ENCODE data around the gene TTC24. TPM values are rescaled to one million over a fixed set of nuclear protein-coding genes. Genes with fewer than 3 reads are reported as not detected.

TTC24 gene
- total RNA-seq, 4 donors from 2014 or later: 0.27 to 0.67 TPM; not detected in 2

DNA sequence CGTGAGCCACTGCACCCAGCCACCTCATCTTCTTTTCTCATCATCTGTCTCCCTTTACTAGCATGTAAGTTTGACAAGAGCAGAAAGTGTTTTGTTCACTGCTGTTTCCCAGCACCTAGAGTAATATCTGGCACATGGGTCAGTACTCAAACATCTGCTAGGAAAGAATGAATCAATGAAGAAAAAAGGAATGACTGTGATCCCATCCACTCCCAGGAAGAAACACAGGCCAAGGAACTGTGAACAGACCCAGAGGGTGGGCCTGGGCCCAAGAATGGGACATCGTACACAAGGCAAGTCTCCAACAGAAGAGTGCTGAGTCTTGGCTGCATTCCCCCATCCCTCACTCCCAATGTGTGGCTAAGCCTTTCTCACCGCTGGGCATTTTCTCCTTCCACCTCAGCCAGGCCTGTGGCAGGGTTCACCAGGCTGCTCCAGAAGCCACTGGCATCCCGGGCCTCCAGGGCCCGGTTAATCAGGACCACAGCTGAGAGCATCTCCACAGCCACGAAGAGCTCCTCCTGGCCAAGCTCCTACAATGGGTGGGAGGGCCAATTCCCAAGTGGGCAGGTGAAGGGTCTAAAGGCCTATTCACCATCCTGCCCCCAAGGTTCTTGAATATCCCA lies 25.6 kb upstream of the TTC24 start:
- no peak overlapping the region for H3K27ac ChIP-seq
- intact Hi-C loops (cut with DNase I): no loop called here
- no peaks in the 10 kb centered on the region for H3K27me3 ChIP-seq
- H3K36me3 ChIP-seq: no peaks in the 10 kb centered on the region
- DNase-seq: no peak
- H3K9me3 ChIP-seq: no peaks in the 10 kb centered on the region
- no peak overlapping the region for H3K4me3 ChIP-seq (replicated peaks in 1 of 3)
- no peaks in the 10 kb centered on the region for H3K4me1 ChIP-seq
- 91 to 96% methylated on average over 6 of the region's 6 CpGs for WGBS, 2 donors
- TF ChIP-seq POLR2A (IDR thresholded peaks at IDR 0.05): no peak
- TF ChIP-seq, protein P1, sequence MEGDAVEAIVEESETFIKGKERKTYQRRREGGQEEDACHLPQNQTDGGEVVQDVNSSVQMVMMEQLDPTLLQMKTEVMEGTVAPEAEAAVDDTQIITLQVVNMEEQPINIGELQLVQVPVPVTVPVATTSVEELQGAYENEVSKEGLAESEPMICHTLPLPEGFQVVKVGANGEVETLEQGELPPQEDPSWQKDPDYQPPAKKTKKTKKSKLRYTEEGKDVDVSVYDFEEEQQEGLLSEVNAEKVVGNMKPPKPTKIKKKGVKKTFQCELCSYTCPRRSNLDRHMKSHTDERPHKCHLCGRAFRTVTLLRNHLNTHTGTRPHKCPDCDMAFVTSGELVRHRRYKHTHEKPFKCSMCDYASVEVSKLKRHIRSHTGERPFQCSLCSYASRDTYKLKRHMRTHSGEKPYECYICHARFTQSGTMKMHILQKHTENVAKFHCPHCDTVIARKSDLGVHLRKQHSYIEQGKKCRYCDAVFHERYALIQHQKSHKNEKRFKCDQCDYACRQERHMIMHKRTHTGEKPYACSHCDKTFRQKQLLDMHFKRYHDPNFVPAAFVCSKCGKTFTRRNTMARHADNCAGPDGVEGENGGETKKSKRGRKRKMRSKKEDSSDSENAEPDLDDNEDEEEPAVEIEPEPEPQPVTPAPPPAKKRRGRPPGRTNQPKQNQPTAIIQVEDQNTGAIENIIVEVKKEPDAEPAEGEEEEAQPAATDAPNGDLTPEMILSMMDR (IDR thresholded peaks at IDR 0.05): no peak

DNA sequence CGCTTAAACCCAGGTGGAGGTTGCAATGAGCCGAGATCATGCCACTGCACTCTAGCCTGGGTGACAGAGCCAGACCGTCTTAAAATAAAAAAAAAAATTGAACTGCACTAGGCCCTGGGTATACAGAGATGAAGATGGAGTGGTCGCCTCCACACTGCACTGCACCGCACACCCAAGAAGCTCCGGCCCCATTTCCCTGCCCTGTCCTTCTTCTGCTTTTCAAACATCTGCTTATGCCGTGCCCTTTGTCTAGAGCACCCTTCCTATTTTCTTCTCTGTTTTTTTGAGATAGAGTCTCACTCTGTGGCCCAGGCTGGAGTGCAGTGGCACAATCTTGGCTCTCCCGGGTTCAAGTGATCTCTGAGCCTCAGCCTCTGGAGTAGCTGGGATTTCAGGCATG lies 24.6 kb upstream of the TTC24 start:
- TF ChIP-seq, protein P1 (IDR thresholded peaks at IDR 0.05): no peak
- Histone ChIP-seq H3K27ac (no peak overlapping the region), H3K4me3 (replicated peaks in 1 of 3) (no peak overlapping the region), H3K9me3 (no peaks in the 10 kb centered on the region), H3K27me3 (no peaks in the 10 kb centered on the region), H3K36me3 (no peaks in the 10 kb centered on the region), H3K4me1 (no peaks in the 10 kb centered on the region)
- no peak for DNase-seq
- intact Hi-C loops (cut with DNase I): no loop called here
- WGBS, 2 donors: 82 to 85% methylated on average over 8 of the region's 8 CpGs

DNA sequence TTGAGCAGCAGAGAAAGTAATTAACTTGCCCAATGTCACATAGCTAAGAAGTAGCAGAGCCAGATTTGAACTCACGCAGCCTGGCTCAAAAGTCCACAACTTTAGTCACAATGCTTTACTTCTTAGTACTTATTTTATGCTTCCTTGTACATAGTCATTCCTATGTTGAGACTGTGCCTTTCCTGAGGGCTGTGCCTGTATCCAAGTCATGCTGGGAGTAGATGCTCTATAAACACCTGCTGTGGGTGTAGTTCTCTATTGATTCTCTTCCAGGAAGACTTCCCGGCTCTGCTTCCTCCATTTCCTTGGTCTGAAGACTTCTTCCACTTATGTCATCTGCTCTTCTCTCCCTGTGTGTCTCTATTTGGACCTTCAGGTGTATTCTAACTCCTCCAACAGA lies 23.8 kb upstream of the TTC24 start:
- Histone ChIP-seq H3K36me3 (no peaks in the 10 kb centered on the region), H3K9me3 (no peaks in the 10 kb centered on the region), H3K27ac (no peak overlapping the region), H3K4me3 (replicated peaks in 1 of 3) (no peak overlapping the region), H3K27me3 (no peaks in the 10 kb centered on the region), H3K4me1 (no peaks in the 10 kb centered on the region)
- WGBS, 2 donors: 45 to 80% methylated on average over 2 of the region's 2 CpGs
- TF ChIP-seq, protein P1 (IDR thresholded peaks at IDR 0.05): no peak
- no peak for TF ChIP-seq POLR2A (IDR thresholded peaks at IDR 0.05)
- DNase-seq: no peak
- intact Hi-C loops (cut with DNase I): no loop called here

DNA sequence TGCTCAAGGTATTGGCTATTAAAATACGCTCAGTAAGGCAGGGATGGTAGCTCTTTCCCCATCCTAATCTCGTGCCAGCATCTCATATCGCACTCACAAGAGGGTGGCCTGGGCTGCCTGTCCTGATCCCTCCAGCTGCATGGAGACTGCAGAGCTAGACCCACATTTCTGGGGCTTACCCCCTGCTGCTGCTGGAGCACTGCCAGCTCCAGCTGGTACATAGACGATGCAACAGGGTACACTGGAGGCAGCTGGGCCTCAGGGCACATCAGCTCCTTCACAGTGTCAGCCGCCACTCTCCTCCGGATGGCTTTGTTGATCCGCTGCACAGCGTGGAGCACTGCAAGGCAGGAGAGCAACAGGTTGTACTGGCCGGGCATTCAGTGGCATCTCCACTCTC lies 23.2 kb upstream of the TTC24 start:
- WGBS, 2 donors: 73 to 81% methylated on average over 8 of the region's 9 CpGs
- no peaks in the 10 kb centered on the region for H3K36me3 ChIP-seq
- DNase-seq: no peak
- no peak overlapping the region for H3K4me3 ChIP-seq (replicated peaks in 1 of 3)
- H3K4me1 ChIP-seq: no peaks in the 10 kb centered on the region
- H3K27me3 ChIP-seq: no peaks in the 10 kb centered on the region
- intact Hi-C loops (cut with DNase I): no loop called here
- H3K9me3 ChIP-seq: no peaks in the 10 kb centered on the region
- TF ChIP-seq, protein P1 (IDR thresholded peaks at IDR 0.05): no peak
- no peak for TF ChIP-seq POLR2A (IDR thresholded peaks at IDR 0.05)
- no peak overlapping the region for H3K27ac ChIP-seq

DNA sequence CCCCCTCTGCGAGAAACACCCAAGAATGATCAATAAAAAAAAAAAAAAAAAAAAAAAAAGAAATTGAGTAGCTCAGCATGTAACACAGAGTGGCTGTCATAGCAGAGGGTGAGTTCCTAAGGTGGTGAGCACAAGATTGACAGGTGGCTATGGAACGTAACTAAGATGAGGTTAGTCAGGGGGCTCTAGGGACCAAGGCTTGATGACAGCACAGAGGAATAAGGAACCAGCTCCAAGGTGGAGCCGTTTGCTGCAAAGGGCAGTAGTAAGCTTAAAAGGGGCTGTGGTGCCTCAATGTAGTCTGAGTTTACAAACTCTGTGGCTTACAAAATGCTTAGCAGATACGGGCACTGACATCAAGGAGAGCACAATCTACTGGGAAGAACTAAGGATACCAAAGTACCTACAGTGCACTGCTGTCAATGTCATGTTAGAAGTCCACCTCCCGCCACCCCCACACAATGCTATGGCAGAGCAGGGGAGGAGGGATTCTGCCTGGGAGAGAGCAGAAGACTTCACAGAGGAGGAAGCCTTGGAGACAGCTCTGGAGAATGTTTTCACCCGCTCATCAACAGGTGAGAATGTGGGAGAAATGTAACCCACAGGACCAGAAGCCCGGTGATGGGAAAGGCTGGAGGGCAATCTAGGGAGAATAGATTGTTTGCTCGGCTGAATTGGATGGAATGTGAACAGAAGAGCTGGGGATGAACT lies 20.3 kb upstream of the TTC24 start:
- 68 to 78% methylated on average over 7 of the region's 8 CpGs for WGBS, 2 donors
- Histone ChIP-seq H3K4me3 (replicated peaks in 1 of 3) (no peak overlapping the region), H3K36me3 (no peaks in the 10 kb centered on the region), H3K27ac (no peak overlapping the region), H3K9me3 (no peaks in the 10 kb centered on the region), H3K4me1 (no peaks in the 10 kb centered on the region), H3K27me3 (no peaks in the 10 kb centered on the region)
- TF ChIP-seq POLR2A (IDR thresholded peaks at IDR 0.05): no peak
- TF ChIP-seq, protein P1 (IDR thresholded peaks at IDR 0.05): no peak
- intact Hi-C loops (cut with DNase I): no loop called here
- no peak for DNase-seq

Data from thyroid gland (tissue), 4 donors.